H9 (cell line): Measurements from ENCODE around the gene FMN1. TPM values are rescaled to one million over a fixed set of nuclear protein-coding genes. Genes with fewer than 3 reads are reported as not detected.

ENCODE experiments used
- DNase-seq: peaks from one replicate; pipeline ENCODE4 v3.0.0-alpha.2; 2017
- H2AFZ ChIP-seq: one replicate; pipeline ENCODE4 v1.6.1; 2013; ENCODE audit warnings: mild to moderate bottlenecking, low read length, control low read depth, moderate library complexity
- H2AK5ac ChIP-seq: 2 replicates; pipeline ENCODE4 v1.6.1; 2013; ENCODE audit warnings: low read length, control low read depth, mixed read lengths; ENCODE audit not compliant: insufficient read length
- H2BK120ac ChIP-seq: one replicate; pipeline ENCODE4 v1.6.1; 2013; ENCODE audit warnings: low read depth, mild to moderate bottlenecking, low read length, control low read depth, inconsistent platforms; ENCODE audit not compliant: poor library complexity, severe bottlenecking
- H2BK12ac ChIP-seq: 2 replicates; pipeline ENCODE4 v1.6.1; 2013; ENCODE audit warnings: low read length, control low read depth, mixed read lengths, low read depth; ENCODE audit not compliant: insufficient read length
- H2BK15ac ChIP-seq: 2 replicates; pipeline ENCODE4 v1.6.1; 2013; ENCODE audit warnings: low read depth, low read length, control low read depth
- H2BK20ac ChIP-seq: one replicate; pipeline ENCODE4 v1.6.1; 2013; ENCODE audit warnings: low read depth, mild to moderate bottlenecking, low read length, control low read depth, inconsistent platforms; ENCODE audit not compliant: poor library complexity, severe bottlenecking
- H2BK5ac ChIP-seq: 2 replicates; pipeline ENCODE4 v1.6.1; 2013; ENCODE audit warnings: low read length, control low read depth, mixed read lengths; ENCODE audit not compliant: insufficient read length
- H3K14ac ChIP-seq: 2 replicates; pipeline ENCODE4 v1.6.1; 2013; ENCODE audit warnings: low read length, control low read depth; ENCODE audit not compliant: insufficient read depth
- H3K18ac ChIP-seq: 2 replicates; pipeline ENCODE4 v1.6.1; 2013; ENCODE audit warnings: low read depth, mild to moderate bottlenecking, mixed read lengths, low read length, control low read depth; ENCODE audit not compliant: insufficient read length
- H3K23ac ChIP-seq: 2 replicates; pipeline ENCODE4 v1.6.1; 2013; ENCODE audit warnings: low read length, control low read depth, mixed read lengths, low read depth; ENCODE audit not compliant: insufficient read length
- H3K23me2 ChIP-seq: 2 replicates; pipeline ENCODE4 v1.6.1; 2013; ENCODE audit warnings: low read depth, mild to moderate bottlenecking, mixed read lengths, low read length, control low read depth; ENCODE audit not compliant: insufficient read length, poor library complexity, severe bottlenecking
- H3K27ac ChIP-seq: 2 replicates; pipeline ENCODE4 v1.5.1; 2013; ENCODE audit warnings: low read length, control low read depth, mixed read lengths, low read depth; ENCODE audit not compliant: insufficient read length
- H3K27me3 ChIP-seq: 2 replicates; pipeline ENCODE4 v1.6.1; 2013; ENCODE audit warnings: low read length, control low read depth, inconsistent platforms; ENCODE audit not compliant: insufficient read depth
- H3K4ac ChIP-seq: 2 replicates; pipeline ENCODE4 v1.6.1; 2013; ENCODE audit warnings: low read depth, mild to moderate bottlenecking, control low read depth, inconsistent platforms, low read length, moderate library complexity
- H3K4me1 ChIP-seq: 2 replicates; pipeline ENCODE4 v1.6.1; 2013; ENCODE audit warnings: low read length, control low read depth, inconsistent platforms; ENCODE audit not compliant: insufficient read depth
- H3K4me2 ChIP-seq: 2 replicates; pipeline ENCODE4 v1.6.1; 2013; ENCODE audit warnings: low read length, control low read depth, mixed read lengths; ENCODE audit not compliant: insufficient read length, insufficient read depth
- H3K56ac ChIP-seq: 2 replicates; pipeline ENCODE4 v1.6.1; 2013; ENCODE audit warnings: low read depth, mild to moderate bottlenecking, mixed read lengths, low read length, control low read depth; ENCODE audit not compliant: insufficient read length
- H3K79me1 ChIP-seq: 2 replicates; pipeline ENCODE4 v1.6.1; 2013; ENCODE audit warnings: low read depth, mild to moderate bottlenecking, moderate library complexity, low read length, control low read depth, inconsistent platforms; ENCODE audit not compliant: insufficient read depth, poor library complexity, severe bottlenecking
- H3K79me2 ChIP-seq: 2 replicates; pipeline ENCODE4 v1.6.1; 2013; ENCODE audit warnings: low read length, control low read depth, inconsistent platforms; ENCODE audit not compliant: insufficient read depth
- H3K9ac ChIP-seq: 2 replicates; pipeline ENCODE4 v1.6.1; 2013; ENCODE audit warnings: low read length, control low read depth, mixed read lengths; ENCODE audit not compliant: insufficient read length; ENCODE audit errors: extremely low read depth
- H3K9me3 ChIP-seq: one replicate; pipeline ENCODE4 v1.6.1; 2013; ENCODE audit warnings: low read depth, low read length, inconsistent platforms; ENCODE audit not compliant: control insufficient read depth
- H3T11ph ChIP-seq: one replicate; pipeline ENCODE4 v1.6.1; 2013; ENCODE audit warnings: mild to moderate bottlenecking, low read length, control low read depth, inconsistent platforms
- H4K20me1 ChIP-seq: one replicate; pipeline ENCODE4 v1.6.1; 2013; ENCODE audit not compliant: control insufficient read depth, insufficient read length, insufficient read depth
- H4K5ac ChIP-seq: 2 replicates; pipeline ENCODE4 v1.6.1; 2013; ENCODE audit warnings: low read depth, mild to moderate bottlenecking, mixed read lengths, low read length, control low read depth; ENCODE audit not compliant: insufficient read length
- H4K8ac ChIP-seq: replicated peaks from 2 replicates; pipeline ENCODE4 v1.6.1; 2013; ENCODE audit warnings: low read length, control low read depth, mixed read lengths, low read depth; ENCODE audit not compliant: insufficient read length
- H4K91ac ChIP-seq: 2 replicates; pipeline ENCODE4 v1.6.1; 2013; ENCODE audit warnings: low read depth, mild to moderate bottlenecking, moderate library complexity, mixed read lengths, low read length, control low read depth; ENCODE audit not compliant: insufficient read length
- H3K27ac Mint-ChIP-seq, 3 experiments: 2 replicates in 2 of 3; 3 replicates in 1 of 3; pipeline ENCODE4 v1.8.0; 2020 to 2021; ENCODE audit warnings: mixed read lengths in 3 of 3, mild to moderate bottlenecking in 1 of 3, moderate library complexity in 1 of 3
- H3K27me3 Mint-ChIP-seq: 2 replicates; pipeline ENCODE4 v1.8.0; 2021; ENCODE audit warnings: low read depth, mild to moderate bottlenecking, moderate library complexity, mixed read lengths
- H3K36me3 Mint-ChIP-seq, 3 experiments: 2 replicates in 2 of 3; 3 replicates in 1 of 3; pipeline ENCODE4 v1.8.0; 2020 to 2021; ENCODE audit warnings: low read depth in 3 of 3, mixed read lengths in 3 of 3; ENCODE audit not compliant: insufficient read depth in 1 of 3
- H3K4me1 Mint-ChIP-seq, 2 experiments: 2 replicates each; pipeline ENCODE4 v1.8.0; 2020; ENCODE audit warnings: mixed read lengths in 2 of 2
- H3K4me3 Mint-ChIP-seq, 2 experiments: 2 replicates in 1 of 2; 3 replicates in 1 of 2; pipeline ENCODE4 v1.8.0; 2020 to 2021; ENCODE audit warnings: mild to moderate bottlenecking in 2 of 2, mixed read lengths in 2 of 2, moderate library complexity in 1 of 2
- H3K9me3 Mint-ChIP-seq, 2 experiments: 2 replicates in 1 of 2; 3 replicates in 1 of 2; pipeline ENCODE4 v1.8.0; 2020; ENCODE audit warnings: mild to moderate bottlenecking in 2 of 2, mixed read lengths in 2 of 2, moderate library complexity in 1 of 2
- CTCF ChIP-seq: fragments of 200-600 bp; sonication (generic); conservative IDR thresholded peaks from 3 replicates; pipeline ENCODE4 v1.8.0; 2021; ENCODE audit warnings: antibody characterized with exemption, mild to moderate bottlenecking
- total RNA-seq: library from RNA; stranded (reverse); gene quantifications from 2 replicates; pipeline ENCODE4 v1.2.1, GENCODE V29; 2021

Gene FMN1
- total RNA-seq, 1 experiment from 2014 or later, result 1.9 TPM

- no peaks in the 10 kb centered on the region for H3K4me1 ChIP-seq
- TF ChIP-seq CTCF, result no peak
- H3K79me2 ChIP-seq, result no peaks in the 10 kb centered on the region
Observed at GRCh38 chr15:33108518-33108917, 86.0 kb downstream of the FMN1 start.

More at GRCh38 chr15:33108518-33108917, 86.0 kb downstream of the FMN1 start:
- no peak overlapping the region for H2BK15ac ChIP-seq
- H3K18ac ChIP-seq, result no peak overlapping the region
- H2AK5ac ChIP-seq, result no peak overlapping the region
- no peak overlapping the region for H3K4me2 ChIP-seq
- Mint-ChIP-seq H3K9me3 (no peaks in the 10 kb centered on the region; a peak in 1 of 5 replicates), H3K36me3 (no peaks in the 10 kb centered on the region; a peak in 1 of 7 replicates), H3K27me3 (peaks cover 2% of the 10 kb centered on the region), H3K27ac (no peak overlapping the region), H3K4me1 (peaks cover 5 to 10% of the 10 kb centered on the region in 2 experiments), H3K4me3 (no peak overlapping the region)
- H3K14ac ChIP-seq, result no peak overlapping the region
- H3K56ac ChIP-seq, result no peak overlapping the region
- no peak overlapping the region for H3K4ac ChIP-seq
- H3K9me3 ChIP-seq, result no peaks in the 10 kb centered on the region
- H3K79me1 ChIP-seq, result no peaks in the 10 kb centered on the region
- no peak overlapping the region for H2AFZ ChIP-seq
- no peak overlapping the region for H4K91ac ChIP-seq
- no peaks in the 10 kb centered on the region for H3K27me3 ChIP-seq
- H4K8ac ChIP-seq, result no peak overlapping the region
- H3K23ac ChIP-seq, result no peak overlapping the region
- no peak overlapping the region for H3K9ac ChIP-seq
- no peaks in the 10 kb centered on the region for H3K23me2 ChIP-seq
- H3T11ph ChIP-seq, result no peak overlapping the region
- DNase-seq, result no peak
- no peak overlapping the region for H3K27ac ChIP-seq
- no peak overlapping the region for H4K5ac ChIP-seq
- no peak overlapping the region for H2BK5ac ChIP-seq
- no peaks in the 10 kb centered on the region for H4K20me1 ChIP-seq
- no peak overlapping the region for H2BK12ac ChIP-seq
- no peak overlapping the region for H2BK20ac ChIP-seq
- no peak overlapping the region for H2BK120ac ChIP-seq
